ENCODE results near the gene PLEKHM2. TPM values are rescaled to one million over a fixed set of nuclear protein-coding genes. Genes with fewer than 3 reads are reported as not detected.

PLEKHM2 gene
- total and polyA plus RNA-seq, 2 of the 4 experiments (the other 2 are of a cell fraction): 24.7 to 48.0 TPM

DNA sequence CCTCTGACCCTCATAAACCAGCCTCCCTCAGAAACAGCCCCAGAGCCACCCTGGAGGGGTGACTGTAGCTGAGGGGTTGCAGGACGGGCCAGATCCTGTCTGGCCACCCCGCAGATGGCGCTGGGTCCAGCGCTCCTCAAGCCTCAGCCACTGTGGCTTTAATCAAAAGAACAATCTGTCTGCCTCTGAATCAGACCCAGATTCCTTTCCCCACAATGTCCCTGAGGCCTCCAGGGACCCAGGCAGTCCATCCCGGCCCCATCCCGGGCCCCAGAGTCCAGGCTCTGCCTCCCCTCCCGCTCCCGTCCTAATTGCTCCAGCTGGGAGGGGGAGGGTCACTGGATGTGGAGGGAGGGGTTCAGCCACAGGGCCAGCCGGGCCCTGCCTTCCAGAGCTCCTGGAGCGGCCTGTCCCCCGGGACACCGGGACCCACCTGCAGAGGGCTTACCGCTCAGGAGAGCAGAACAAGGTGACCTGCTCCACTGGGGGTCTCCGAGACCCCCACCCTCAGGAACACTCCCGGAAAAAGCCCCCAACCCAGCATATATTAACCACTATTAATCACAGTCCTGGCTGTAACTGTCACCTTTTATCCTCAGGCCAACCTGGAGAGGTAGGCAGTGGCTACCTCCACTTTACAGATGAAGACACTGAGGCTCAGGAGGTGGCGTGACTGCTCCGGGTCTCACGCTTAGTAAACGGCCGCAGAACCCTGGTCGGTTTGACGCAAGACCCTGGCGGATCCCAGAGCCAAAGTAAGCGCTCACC is 73.6 kb downstream of the PLEKHM2 start:
- BruUV-seq (replicated peaks): no TSS peak
- Histone ChIP-seq H4K5ac (ENCODE audit: low read depth, low read length) (peak overlapping the region; percentile 96), H2AK5ac (ENCODE audit: low read depth, low read length) (peak overlapping the region; percentile 54), H3K14ac (replicated peaks; ENCODE audit: low read depth, low read length) (peak overlapping the region; percentile 94), H4K8ac (ENCODE audit: low read depth in 2 of 2, low read length in 2 of 2) (peak overlapping the region; percentile 40 to 96), H2BK120ac (ENCODE audit: low read depth, low read length) (peak overlapping the region; percentile 47), H3K23ac (ENCODE audit: low read depth, low read length) (peak overlapping the region; percentile 87; the same call in 1 of the 2 replicates), H3K4me3 (ENCODE audit: insufficient read depth, low read depth, low read length) (peak overlapping the region; percentile 68), H3K27me3 (ENCODE audit: control insufficient read depth, insufficient read depth, low read length) (no peaks in the 10 kb centered on the region), H3K9ac (ENCODE audit: low read depth, low read length) (peak overlapping the region; percentile 22), H3K79me1 (ENCODE audit: low read depth in 1 of 2, low read length in 2 of 2) (peaks cover 8 to 36% of the 10 kb centered on the region in 2 experiments; a peak in 3 of 4 replicates), H2BK20ac (ENCODE audit: low read depth, low read length) (no peak overlapping the region), H3K9me1 (ENCODE audit: insufficient read depth, low read length) (peaks cover 7% of the 10 kb centered on the region), H2BK15ac (ENCODE audit: low read depth, low read length) (peak overlapping the region; percentile 89; the same call in 2 of the 3 replicates), H3K18ac (ENCODE audit: low read depth, low read length) (peak overlapping the region; percentile 48; the same call in 1 of the 2 replicates), H3K4me1 (ENCODE audit: control insufficient read depth, insufficient read depth, low read length) (peaks cover 17% of the 10 kb centered on the region), H3K4ac (ENCODE audit: low read depth, low read length) (peak overlapping the region; percentile 84), H3K27ac (ENCODE audit: insufficient read depth, low read length) (peak overlapping the region; percentile 39), H3K56ac (ENCODE audit: extremely low read depth, insufficient read depth, low read length) (no peak overlapping the region), H2BK5ac (ENCODE audit: low read depth, low read length, poor library complexity, severe bottlenecking) (peak overlapping the region; percentile 23), H4K91ac (ENCODE audit: insufficient read depth, low read depth, low read length) (peak overlapping the region; percentile 93), H2AK9ac (replicated peaks; ENCODE audit: low read depth, low read length, poor library complexity) (peak overlapping the region; percentile 93), H3K9me3 (ENCODE audit: control insufficient read depth, insufficient read depth, low read length) (no peaks in the 10 kb centered on the region), H3K36me3 (ENCODE audit: control insufficient read depth, insufficient read depth, low read length) (no peaks in the 10 kb centered on the region; the same call in 1 of the 2 replicates), H3K4me2 (ENCODE audit: low read depth, low read length) (peak overlapping the region; percentile 84), H2AFZ (replicated peaks; ENCODE audit: low read length, poor library complexity) (peak overlapping the region; percentile 94), H4K20me1 (ENCODE audit: insufficient read depth, low read length) (peaks cover 20% of the 10 kb centered on the region)
- in situ Hi-C loops (cut with MboI; ENCODE audit: low sequenced_read_pairs): no loop called here
- WGBS, 2 experiments (ENCODE audit: extremely low coverage in 2 of 2, insufficient read length in 1 of 2): 28% methylated on average over 6 of the region's 24 CpGs; no CpG with 5 or more reads in 1 of the 2 experiments
- no peak; the same call in 1 of the 2 replicates for TF ChIP-seq MAZ (IDR thresholded peaks at IDR 0.05; ENCODE audit: borderline replicate concordance, low read depth, low read length)
- TF ChIP-seq MAFK (IDR thresholded peaks at IDR 0.05; ENCODE audit: low read depth, low read length): no peak
- no peak for TF ChIP-seq CEBPB (IDR thresholded peaks at IDR 0.05; ENCODE audit: low read depth, low read length)
- TF ChIP-seq RAD21 (IDR thresholded peaks at IDR 0.05; ENCODE audit: low read length): no peak
- TF ChIP-seq MXI1 (IDR thresholded peaks at IDR 0.05; ENCODE audit: borderline replicate concordance, low read depth, low read length): no peak
- no peak for TF ChIP-seq BHLHE40 (IDR thresholded peaks at IDR 0.05; ENCODE audit: low read depth, low read length)
- no peak for TF ChIP-seq RCOR1 (IDR thresholded peaks at IDR 0.05; ENCODE audit: insufficient replicate concordance, low read length)
- no peak for TF ChIP-seq USF2 (IDR thresholded peaks at IDR 0.05; ENCODE audit: low read depth, low read length)
- TF ChIP-seq CTCF (conservative IDR thresholded peaks at IDR 0.05; ENCODE audit: low read depth, low read length): no peak
- no peak for TF ChIP-seq NFE2L2 (IDR thresholded peaks at IDR 0.05; ENCODE audit: low read depth, low read length)
- TF ChIP-seq FOS (IDR thresholded peaks at IDR 0.05; ENCODE audit: low read depth, low read length): no peak
- dilution Hi-C loops (cut with HindIII; ENCODE audit: low sequenced_read_pairs, unreplicated experiment): no loop called here
- DNase-seq (peak; percentile 12), ATAC-seq (ENCODE audit: low read depth) (0 out of 2 replicates have a peak, but pooled peaks have one; percentile 6)
- ChIA-PET POLR2A (ENCODE audit: unreplicated experiment) (no interaction called here), CTCF (no interaction called here)
- intact Hi-C loops (cut with micrococcal nuclease): no loop called here

Data from IMR-90 (cell line).